CD4-positive, CD25-positive, alpha-beta regulatory T cell (primary cell): ENCODE data around the gene PICK1. TPM values are rescaled to one million over a fixed set of nuclear protein-coding genes. Genes with fewer than 3 reads are reported as not detected.
A peak's percentile ranks its signal among the peaks of the same experiment; 100 is the strongest.

Experiments
- ATAC-seq, 2 donors: fragments of 150-1000 bp; cut with Tn5 transposase; one replicate each; pipeline ENCODE4 v1.10.0; 2021; ENCODE audit warnings: low read depth in 2 of 2, moderate number of reproducible peaks in 2 of 2, moderate library complexity in 1 of 2
- DNase-seq, 3 donors: peaks; one replicate each; pipeline versions ENCODE4 v3.0.0 to v3.0.0-alpha.2; 2012 to 2022; ENCODE audit warnings: mixed read lengths in 1 of 3
- H3K27ac ChIP-seq: one replicate; pipeline ENCODE4 v1.7.0; 2013; ENCODE audit warnings: mild to moderate bottlenecking, low read length; ENCODE audit not compliant: insufficient read depth, poor library complexity, severe bottlenecking
- H3K27me3 ChIP-seq: one replicate; pipeline ENCODE4 v1.7.0; 2013; ENCODE audit warnings: low read length; ENCODE audit not compliant: control insufficient read depth, insufficient read depth
- H3K36me3 ChIP-seq: one replicate; pipeline ENCODE4 v1.7.0; 2013; ENCODE audit warnings: mild to moderate bottlenecking, low read length, moderate library complexity; ENCODE audit not compliant: control insufficient read depth, insufficient read depth
- H3K4me1 ChIP-seq: 2 replicates; pipeline ENCODE4 v1.7.0; 2013; ENCODE audit warnings: mild to moderate bottlenecking, low read length; ENCODE audit not compliant: insufficient read depth, control insufficient read depth, poor library complexity, severe bottlenecking
- H3K4me3 ChIP-seq: one replicate; pipeline ENCODE4 v1.7.0; 2013; ENCODE audit warnings: low read depth, mild to moderate bottlenecking, low read length, moderate library complexity
- H3K9me3 ChIP-seq, 2 experiments: 1 replicate in 1 of 2; 2 replicates in 1 of 2; pipeline ENCODE4 v1.7.0; 2013; ENCODE audit warnings: low read length in 2 of 2, mild to moderate bottlenecking in 1 of 2, moderate library complexity in 1 of 2; ENCODE audit not compliant: control insufficient read depth in 2 of 2
- H3K27ac Mint-ChIP-seq, 3 donors: one replicate each; pipeline ENCODE4 v1.8.0; 2020 to 2022; ENCODE audit warnings: mild to moderate bottlenecking in 3 of 3, mixed read lengths in 3 of 3, moderate library complexity in 2 of 3
- H3K27me3 Mint-ChIP-seq: one replicate; pipeline ENCODE4 v1.8.0; 2022; ENCODE audit warnings: mild to moderate bottlenecking, mixed read lengths
- H3K36me3 Mint-ChIP-seq: one replicate; pipeline ENCODE4 v1.8.0; 2020; ENCODE audit warnings: mixed read lengths
- H3K4me1 Mint-ChIP-seq, 4 donors: one replicate each; pipeline ENCODE4 v1.8.0; 2020 to 2022; ENCODE audit warnings: mixed read lengths in 4 of 4, mild to moderate bottlenecking in 1 of 4
- H3K4me3 Mint-ChIP-seq, 4 donors: one replicate each; pipeline ENCODE4 v1.8.0; 2020 to 2022; ENCODE audit warnings: mild to moderate bottlenecking in 4 of 4, mixed read lengths in 4 of 4, moderate library complexity in 3 of 4
- H3K9me3 Mint-ChIP-seq, 7 donors: one replicate each; pipeline ENCODE4 v1.8.0; 2020 to 2022; ENCODE audit warnings: mixed read lengths in 7 of 7, mild to moderate bottlenecking in 3 of 7, moderate library complexity in 2 of 7
- polyA plus RNA-seq, 4 donors: library from polyadenylated mRNA; unstranded; fragments of 300-500 nt; fragmentation: Illumina TruSeq; gene quantifications; one replicate each; pipeline ENCODE4 v1.2.3, GENCODE V29; 2021
- total RNA-seq: library from RNA; stranded (reverse); gene quantifications from one replicate; pipeline ENCODE4 v1.2.3, GENCODE V29; 2022

The PICK1 gene
- total and polyA plus RNA-seq, 5 donors from 2014 or later: 4.5 to 23.0 (median 7.0) TPM

GRCh38 chr22:38124236-38124974 is 67.2 kb downstream of the PICK1 start:
- H3K27ac Mint-ChIP-seq: no peak overlapping the region
- H3K9me3 ChIP-seq: no peaks in the 10 kb centered on the region

GRCh38 chr22:38125038-38125610 is 67.9 kb downstream of the PICK1 start:
- Mint-ChIP-seq H3K27me3 (no peaks in the 10 kb centered on the region), H3K4me1 (no peaks in the 10 kb centered on the region), H3K36me3 (peaks cover 3% of the 10 kb centered on the region), H3K27ac (peak overlapping the region in 1 of 3 donors; percentile 31), H3K4me3 (no peak overlapping the region), H3K9me3 (no peaks in the 10 kb centered on the region)
- DNase-seq (no peak), ATAC-seq (no peak)
- Histone ChIP-seq H3K36me3 (peaks cover 22% of the 10 kb centered on the region), H3K4me1 (no peaks in the 10 kb centered on the region), H3K9me3 (no peaks in the 10 kb centered on the region), H3K27me3 (no peaks in the 10 kb centered on the region), H3K27ac (no peak overlapping the region), H3K4me3 (no peak overlapping the region)

More at GRCh38 chr22:38124236-38124974, 67.2 kb downstream of the PICK1 start:
- H3K4me3 Mint-ChIP-seq: no peak overlapping the region
- H3K27me3 Mint-ChIP-seq: no peaks in the 10 kb centered on the region
- H3K4me1 Mint-ChIP-seq: no peaks in the 10 kb centered on the region
- Histone ChIP-seq H3K4me3 (no peak overlapping the region), H3K36me3 (peaks cover 16% of the 10 kb centered on the region), H3K4me1 (no peaks in the 10 kb centered on the region), H3K27ac (no peak overlapping the region), H3K27me3 (no peaks in the 10 kb centered on the region)
- ATAC-seq (no peak), DNase-seq (no peak)
- H3K9me3 Mint-ChIP-seq: no peaks in the 10 kb centered on the region
- peaks cover 8% of the 10 kb centered on the region for H3K36me3 Mint-ChIP-seq

Other genes with a start within 250 kb of the PICK1 start
- 0.72 TPM for gene GCAT, start 249.5 kb upstream of the PICK1 start, total RNA-seq
- 1 to 10 TPM in 3 of 4 donors, under 1 TPM in 1; 0.45 to 2.0 (median 1.4) TPM for gene GCAT, start 249.5 kb upstream of the PICK1 start, polyA plus RNA-seq
- not detected for gene GALR3, start 234.0 kb upstream of the PICK1 start, total RNA-seq
- gene GALR3, start 234.0 kb upstream of the PICK1 start, polyA plus RNA-seq: not detected
- 18.8 TPM for gene ANKRD54, start 213.1 kb upstream of the PICK1 start, total RNA-seq
- gene ANKRD54, start 213.1 kb upstream of the PICK1 start, polyA plus RNA-seq: 10 to 100 TPM; 15.4 to 21.4 (median 19.8) TPM
- 390 TPM for gene EIF3L, start 208.0 kb upstream of the PICK1 start, total RNA-seq
- gene EIF3L, start 208.0 kb upstream of the PICK1 start, polyA plus RNA-seq: 100 to 1,000 TPM; 267 to 354 (median 308) TPM
- 25.2 TPM for gene MICALL1, start 151.1 kb upstream of the PICK1 start, total RNA-seq
- gene MICALL1, start 151.1 kb upstream of the PICK1 start, polyA plus RNA-seq: 1 to 10 TPM; 1.1 to 2.4 (median 1.7) TPM
- gene C22orf23, start 103.8 kb upstream of the PICK1 start, total RNA-seq: not detected
- gene C22orf23, start 103.8 kb upstream of the PICK1 start, polyA plus RNA-seq: not detected
- gene POLR2F, start 103.7 kb upstream of the PICK1 start, total RNA-seq: 34.5 TPM
- gene POLR2F, start 103.7 kb upstream of the PICK1 start, polyA plus RNA-seq: 100 to 1,000 TPM; 152 to 170 (median 157) TPM
- gene SOX10, start 72.8 kb upstream of the PICK1 start, total RNA-seq: not detected
- gene SOX10, start 72.8 kb upstream of the PICK1 start, polyA plus RNA-seq: not detected
- not detected for gene SLC16A8, start 26.8 kb downstream of the PICK1 start, total RNA-seq
- not detected for gene SLC16A8, start 26.8 kb downstream of the PICK1 start, polyA plus RNA-seq
- 1.2 TPM for gene BAIAP2L2, start 53.3 kb downstream of the PICK1 start, total RNA-seq
- gene BAIAP2L2, start 53.3 kb downstream of the PICK1 start, polyA plus RNA-seq: not detected
- 137 TPM for gene PLA2G6, start 124.4 kb downstream of the PICK1 start, total RNA-seq
- gene PLA2G6, start 124.4 kb downstream of the PICK1 start, polyA plus RNA-seq: 1 to 10 TPM; 2.6 to 6.9 (median 5.4) TPM
- 39.4 TPM for gene MAFF, start 144.6 kb downstream of the PICK1 start, total RNA-seq
- 1 to 10 TPM; 1.4 to 2.4 (median 2.0) TPM for gene MAFF, start 144.6 kb downstream of the PICK1 start, polyA plus RNA-seq
- gene TMEM184B, start 215.6 kb downstream of the PICK1 start, total RNA-seq: 31.3 TPM
- 1 to 10 TPM; 7.2 to 8.2 (median 7.7) TPM for gene TMEM184B, start 215.6 kb downstream of the PICK1 start, polyA plus RNA-seq